ENCODE measurements around the gene CCDC78. TPM values are rescaled to one million over a fixed set of nuclear protein-coding genes. Genes with fewer than 3 reads are reported as not detected.

CCDC78 gene
- total and polyA plus RNA-seq, 2 of the 13 experiments (the other 11 are each of a cell fraction or from before 2014, with no cell fraction given): 0.53 to 1.5 TPM

DNA sequence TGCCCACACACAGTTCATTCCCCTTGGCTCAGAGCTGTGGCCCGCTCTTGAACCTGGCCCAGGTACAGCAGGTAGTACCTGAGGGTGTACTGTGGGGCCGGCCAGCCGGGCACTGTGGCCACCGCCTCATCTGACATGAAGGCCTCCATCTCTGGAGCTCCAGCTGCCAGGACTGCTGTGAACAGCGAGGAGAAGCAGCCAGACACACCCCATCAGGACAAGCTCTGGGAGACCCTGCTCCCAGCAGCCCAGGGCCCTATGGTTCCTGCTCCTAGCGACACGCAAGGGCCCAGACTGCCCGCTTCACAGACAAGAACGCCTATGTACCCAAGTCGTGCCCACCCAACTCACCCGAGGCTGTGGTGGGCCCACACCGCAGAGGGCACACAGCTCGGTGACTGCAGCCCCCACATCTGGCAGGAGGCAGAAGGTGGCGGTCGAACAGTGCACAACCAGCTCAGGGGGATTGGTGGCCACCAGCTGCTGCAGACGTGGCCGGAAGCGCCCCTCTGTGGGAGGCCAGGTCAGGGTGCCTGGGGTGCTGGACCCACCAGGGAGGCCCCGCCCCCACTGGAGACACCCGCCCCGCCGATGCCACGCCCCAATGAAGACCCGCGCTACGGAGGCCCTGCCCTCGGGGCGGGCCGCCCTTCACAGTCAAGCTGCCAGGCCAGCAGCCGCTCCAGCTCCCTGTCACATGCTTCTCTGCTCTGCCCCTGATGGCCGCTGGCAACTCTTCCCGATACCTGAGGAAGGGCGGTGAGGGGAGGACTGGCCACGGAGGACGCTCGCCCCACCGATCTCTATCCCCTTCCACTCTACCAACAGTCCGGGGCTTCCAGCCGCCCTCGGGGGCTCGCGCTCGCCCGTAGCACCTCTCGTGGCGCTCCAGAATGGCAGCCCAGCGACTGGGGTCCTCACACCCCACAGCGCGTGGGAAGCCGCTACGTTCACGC, 47.1 kb downstream of the CCDC78 start (continued):
- TF ChIP-seq, protein P1, sequence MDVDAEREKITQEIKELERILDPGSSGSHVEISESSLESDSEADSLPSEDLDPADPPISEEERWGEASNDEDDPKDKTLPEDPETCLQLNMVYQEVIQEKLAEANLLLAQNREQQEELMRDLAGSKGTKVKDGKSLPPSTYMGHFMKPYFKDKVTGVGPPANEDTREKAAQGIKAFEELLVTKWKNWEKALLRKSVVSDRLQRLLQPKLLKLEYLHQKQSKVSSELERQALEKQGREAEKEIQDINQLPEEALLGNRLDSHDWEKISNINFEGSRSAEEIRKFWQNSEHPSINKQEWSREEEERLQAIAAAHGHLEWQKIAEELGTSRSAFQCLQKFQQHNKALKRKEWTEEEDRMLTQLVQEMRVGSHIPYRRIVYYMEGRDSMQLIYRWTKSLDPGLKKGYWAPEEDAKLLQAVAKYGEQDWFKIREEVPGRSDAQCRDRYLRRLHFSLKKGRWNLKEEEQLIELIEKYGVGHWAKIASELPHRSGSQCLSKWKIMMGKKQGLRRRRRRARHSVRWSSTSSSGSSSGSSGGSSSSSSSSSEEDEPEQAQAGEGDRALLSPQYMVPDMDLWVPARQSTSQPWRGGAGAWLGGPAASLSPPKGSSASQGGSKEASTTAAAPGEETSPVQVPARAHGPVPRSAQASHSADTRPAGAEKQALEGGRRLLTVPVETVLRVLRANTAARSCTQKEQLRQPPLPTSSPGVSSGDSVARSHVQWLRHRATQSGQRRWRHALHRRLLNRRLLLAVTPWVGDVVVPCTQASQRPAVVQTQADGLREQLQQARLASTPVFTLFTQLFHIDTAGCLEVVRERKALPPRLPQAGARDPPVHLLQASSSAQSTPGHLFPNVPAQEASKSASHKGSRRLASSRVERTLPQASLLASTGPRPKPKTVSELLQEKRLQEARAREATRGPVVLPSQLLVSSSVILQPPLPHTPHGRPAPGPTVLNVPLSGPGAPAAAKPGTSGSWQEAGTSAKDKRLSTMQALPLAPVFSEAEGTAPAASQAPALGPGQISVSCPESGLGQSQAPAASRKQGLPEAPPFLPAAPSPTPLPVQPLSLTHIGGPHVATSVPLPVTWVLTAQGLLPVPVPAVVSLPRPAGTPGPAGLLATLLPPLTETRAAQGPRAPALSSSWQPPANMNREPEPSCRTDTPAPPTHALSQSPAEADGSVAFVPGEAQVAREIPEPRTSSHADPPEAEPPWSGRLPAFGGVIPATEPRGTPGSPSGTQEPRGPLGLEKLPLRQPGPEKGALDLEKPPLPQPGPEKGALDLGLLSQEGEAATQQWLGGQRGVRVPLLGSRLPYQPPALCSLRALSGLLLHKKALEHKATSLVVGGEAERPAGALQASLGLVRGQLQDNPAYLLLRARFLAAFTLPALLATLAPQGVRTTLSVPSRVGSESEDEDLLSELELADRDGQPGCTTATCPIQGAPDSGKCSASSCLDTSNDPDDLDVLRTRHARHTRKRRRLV (CRISPR knock-in tag; IDR thresholded peaks at IDR 0.05): 0 out of 2 replicates have a peak, but pooled peaks have one; percentile 6
- TF ChIP-seq, protein P2, sequence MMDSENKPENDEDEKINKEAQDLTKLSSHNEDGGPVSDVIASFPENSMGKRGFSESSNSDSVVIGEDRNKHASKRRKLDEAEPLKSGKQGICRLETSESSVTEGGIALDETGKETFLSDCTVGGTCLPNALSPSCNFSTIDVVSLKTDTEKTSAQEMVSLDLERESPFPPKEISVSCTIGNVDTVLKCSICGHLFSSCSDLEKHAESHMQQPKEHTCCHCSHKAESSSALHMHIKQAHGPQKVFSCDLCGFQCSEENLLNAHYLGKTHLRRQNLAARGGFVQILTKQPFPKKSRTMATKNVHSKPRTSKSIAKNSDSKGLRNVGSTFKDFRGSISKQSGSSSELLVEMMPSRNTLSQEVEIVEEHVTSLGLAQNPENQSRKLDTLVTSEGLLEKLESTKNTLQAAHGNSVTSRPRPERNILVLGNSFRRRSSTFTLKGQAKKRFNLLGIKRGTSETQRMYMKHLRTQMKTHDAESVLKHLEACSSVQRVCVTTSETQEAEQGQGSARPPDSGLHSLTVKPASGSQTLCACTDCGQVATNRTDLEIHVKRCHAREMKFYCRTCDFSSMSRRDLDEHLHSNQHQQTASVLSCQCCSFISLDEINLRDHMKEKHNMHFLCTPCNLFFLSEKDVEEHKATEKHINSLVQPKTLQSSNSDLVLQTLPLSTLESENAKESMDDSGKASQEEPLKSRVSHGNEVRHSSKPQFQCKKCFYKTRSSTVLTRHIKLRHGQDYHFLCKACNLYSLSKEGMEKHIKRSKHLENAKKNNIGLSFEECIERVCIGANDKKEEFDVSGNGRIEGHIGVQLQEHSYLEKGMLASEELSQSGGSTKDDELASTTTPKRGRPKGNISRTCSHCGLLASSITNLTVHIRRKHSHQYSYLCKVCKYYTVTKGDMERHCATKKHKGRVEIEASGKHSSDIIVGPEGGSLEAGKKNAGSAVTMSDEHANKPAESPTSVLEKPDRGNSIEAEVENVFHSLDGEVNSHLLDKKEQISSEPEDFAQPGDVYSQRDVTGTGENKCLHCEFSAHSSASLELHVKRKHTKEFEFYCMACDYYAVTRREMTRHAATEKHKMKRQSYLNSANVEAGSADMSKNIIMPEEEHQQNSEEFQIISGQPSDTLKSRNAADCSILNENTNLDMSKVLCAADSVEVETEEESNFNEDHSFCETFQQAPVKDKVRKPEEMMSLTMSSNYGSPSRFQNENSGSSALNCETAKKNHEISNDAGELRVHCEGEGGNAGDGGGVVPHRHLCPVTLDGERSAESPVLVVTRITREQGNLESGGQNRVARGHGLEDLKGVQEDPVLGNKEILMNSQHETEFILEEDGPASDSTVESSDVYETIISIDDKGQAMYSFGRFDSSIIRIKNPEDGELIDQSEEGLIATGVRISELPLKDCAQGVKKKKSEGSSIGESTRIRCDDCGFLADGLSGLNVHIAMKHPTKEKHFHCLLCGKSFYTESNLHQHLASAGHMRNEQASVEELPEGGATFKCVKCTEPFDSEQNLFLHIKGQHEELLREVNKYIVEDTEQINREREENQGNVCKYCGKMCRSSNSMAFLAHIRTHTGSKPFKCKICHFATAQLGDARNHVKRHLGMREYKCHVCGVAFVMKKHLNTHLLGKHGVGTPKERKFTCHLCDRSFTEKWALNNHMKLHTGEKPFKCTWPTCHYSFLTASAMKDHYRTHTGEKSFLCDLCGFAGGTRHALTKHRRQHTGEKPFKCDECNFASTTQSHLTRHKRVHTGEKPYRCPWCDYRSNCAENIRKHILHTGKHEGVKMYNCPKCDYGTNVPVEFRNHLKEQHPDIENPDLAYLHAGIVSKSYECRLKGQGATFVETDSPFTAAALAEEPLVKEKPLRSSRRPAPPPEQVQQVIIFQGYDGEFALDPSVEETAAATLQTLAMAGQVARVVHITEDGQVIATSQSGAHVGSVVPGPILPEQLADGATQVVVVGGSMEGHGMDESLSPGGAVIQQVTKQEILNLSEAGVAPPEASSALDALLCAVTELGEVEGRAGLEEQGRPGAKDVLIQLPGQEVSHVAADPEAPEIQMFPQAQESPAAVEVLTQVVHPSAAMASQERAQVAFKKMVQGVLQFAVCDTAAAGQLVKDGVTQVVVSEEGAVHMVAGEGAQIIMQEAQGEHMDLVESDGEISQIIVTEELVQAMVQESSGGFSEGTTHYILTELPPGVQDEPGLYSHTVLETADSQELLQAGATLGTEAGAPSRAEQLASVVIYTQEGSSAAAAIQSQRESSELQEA (CRISPR knock-in tag; IDR thresholded peaks at IDR 0.05; ENCODE audit: not compliant biosample characterization): peak; percentile 65
- TF ChIP-seq ZNF446 (CRISPR knock-in tag; IDR thresholded peaks at IDR 0.05) (no peak), PHF5A (CRISPR knock-in tag; IDR thresholded peaks at IDR 0.05; ENCODE audit: low read depth, unreplicated experiment) (no peak), SIN3A (IDR thresholded peaks at IDR 0.05; ENCODE audit: borderline replicate concordance, low read depth, low read length) (0 out of 2 replicates have a peak, but pooled peaks have one; percentile 21), KDM3A (CRISPR knock-in tag; IDR thresholded peaks at IDR 0.05; ENCODE audit: low read depth) (0 out of 2 replicates have a peak, but pooled peaks have one; percentile 22), XRCC5 (optimal IDR thresholded peaks at IDR 0.05; ENCODE audit: low read length) (peak; percentile 30), ZNF556 (CRISPR knock-in tag; IDR thresholded peaks at IDR 0.05; ENCODE audit: borderline replicate concordance) (0 out of 2 replicates have a peak, but pooled peaks have one; percentile 68), BRD4 (CRISPR knock-in tag; IDR thresholded peaks at IDR 0.05) (0 out of 2 replicates have a peak, but pooled peaks have one; percentile 59), ARNT2 (CRISPR knock-in tag; IDR thresholded peaks at IDR 0.05; ENCODE audit: low read depth) (0 out of 2 replicates have a peak, but pooled peaks have one; percentile 45), SRSF1 (optimal IDR thresholded peaks at IDR 0.05; ENCODE audit: low read depth, low read length) (peak; percentile 15), ZNF337 (CRISPR knock-in tag; IDR thresholded peaks at IDR 0.05; ENCODE audit: borderline replicate concordance, low read depth) (peak; percentile 62; the same call in 1 of the 2 replicates), PHF21A (CRISPR knock-in tag; IDR thresholded peaks at IDR 0.05) (no peak), RBM22 (optimal IDR thresholded peaks at IDR 0.05; ENCODE audit: low read length) (no peak)
